ENCODE data around the gene AMER1.

- no peak for TF ChIP-seq SUZ12 (IDR thresholded peaks at IDR 0.05; ENCODE audit: extremely low read depth, insufficient read depth, insufficient read length)
- TF ChIP-seq YY1 (IDR thresholded peaks at IDR 0.05; ENCODE audit: insufficient read depth, insufficient read length): no peak
Observed at GRCh38 chrX:64206556-64207162, 1.2 kb upstream of the AMER1 start.

All from NT2/D1 (cell line).